Esophagus muscularis mucosa (tissue), 4 donors: Measurements from ENCODE around the gene FKBP1A. TPM values are rescaled to one million over a fixed set of nuclear protein-coding genes. Genes with fewer than 3 reads are reported as not detected.

Source experiments
- DNase-seq: peaks from one replicate; pipeline ENCODE4 v3.0.0-alpha.2; 2017; ENCODE audit errors: extremely low spot score
- H3K27ac ChIP-seq, 4 donors: fragments of 200-600 bp; sonication (generic); replicated peaks in 1 of 4; 1 replicate in 3 of 4; 2 replicates in 1 of 4; pipeline ENCODE4 v1.5.1; 2016 to 2019; ENCODE audit warnings: mild to moderate bottlenecking in 1 of 4
- H3K27me3 ChIP-seq, 4 donors: fragments of 200-600 bp; sonication (generic); one replicate each; pipeline versions ENCODE4 v1.5.1 to v1.6.0; 2016 to 2019
- H3K36me3 ChIP-seq, 4 donors: fragments of 200-600 bp; sonication (generic); one replicate each; pipeline ENCODE4 v1.5.1; 2016 to 2019
- H3K4me1 ChIP-seq, 4 donors: fragments of 200-600 bp; sonication (generic); one replicate each; pipeline ENCODE4 v1.5.1; 2016 to 2019
- H3K4me3 ChIP-seq, 4 donors: fragments of 200-600 bp; sonication (generic); 1 replicate in 2 of 4; 2 replicates in 2 of 4; pipeline ENCODE4 v1.5.1; 2016 to 2019; ENCODE audit warnings: mild to moderate bottlenecking in 4 of 4, moderate library complexity in 1 of 4
- H3K9me3 ChIP-seq, 4 donors: fragments of 200-600 bp; sonication (generic); 1 replicate in 3 of 4; 2 replicates in 1 of 4; pipeline ENCODE4 v1.5.1; 2016 to 2019
- EP300 ChIP-seq: sonication (generic); formaldehyde crosslinking; IDR thresholded peaks from one replicate; pipeline ENCODE4 v1.6.1; 2017; ENCODE audit warnings: antibody characterized with exemption
- POLR2A ChIP-seq: fragments of 450-650 bp; IDR thresholded peaks from one replicate; pipeline ENCODE4 v1.6.1; 2017; ENCODE audit warnings: antibody characterized with exemption, moderate library complexity, mild to moderate bottlenecking, low read depth
- POLR2AphosphoS5 ChIP-seq, 2 donors: sonication (generic); formaldehyde crosslinking; IDR thresholded peaks; one replicate each; pipeline ENCODE4 v1.6.1; 2017; ENCODE audit warnings: antibody characterized with exemption in 2 of 2
- WGBS: methylation state at CpG from one replicate; pipeline ENCODE4 v1.1.5; 2018; 5-methylcytosine and 5-hydroxymethylcytosine counted together
- intact Hi-C: fragments of 100-400 bp; cut with DNase I; formaldehyde crosslinking; loops from one replicate; pipeline ENCODE4 v1.15.1; 2023
- total RNA-seq, 4 donors: library from RNA; depleted of rRNA; stranded (reverse); fragments of >200 nt; gene quantifications; one replicate each; pipeline versions ENCODE4 v1.1.0 to v1.2.1, GENCODE V29; 2016
- TF ChIP-seq, protein P1 (sequence below), 3 experiments: fragments of 200-600 bp in 2 of 3; fragments of 450-650 bp in 1 of 3; sonication (generic) in 2 of 3; IDR thresholded peaks; one replicate each; pipeline ENCODE4 v1.5.1; 2017 to 2019; ENCODE audit warnings: antibody characterized with exemption in 3 of 3, mild to moderate bottlenecking in 2 of 3, moderate library complexity in 1 of 3

The FKBP1A gene
- total RNA-seq, 4 donors from 2014 or later = 84.3 to 99.2 (median 89.8) TPM

- Histone ChIP-seq H3K36me3 (peaks cover 5 to 56% (median 39%) of the 10 kb centered on the region in 4 donors), H3K4me1 (peaks cover 59 to 77% (median 71%) of the 10 kb centered on the region in 4 donors), H3K27ac (peak overlapping the region; percentile 41 to 63 (median 60)), H3K4me3 (no peak overlapping the region), H3K27me3 (no peaks in the 10 kb centered on the region), H3K9me3 (no peaks in the 10 kb centered on the region)
- intact Hi-C loops = loop anchor here (5.0 kb wide), 1 partner anchor 35 kb away; no protein-coding TSS in a partner anchor
- WGBS = 95% methylated on average over 5 of the region's 5 CpGs
- DNase-seq = peak; percentile 47
- TF ChIP-seq POLR2AphosphoS5 (IDR thresholded peaks at IDR 0.05) = no peak
- TF ChIP-seq POLR2A = no peak
- TF ChIP-seq, protein P1, sequence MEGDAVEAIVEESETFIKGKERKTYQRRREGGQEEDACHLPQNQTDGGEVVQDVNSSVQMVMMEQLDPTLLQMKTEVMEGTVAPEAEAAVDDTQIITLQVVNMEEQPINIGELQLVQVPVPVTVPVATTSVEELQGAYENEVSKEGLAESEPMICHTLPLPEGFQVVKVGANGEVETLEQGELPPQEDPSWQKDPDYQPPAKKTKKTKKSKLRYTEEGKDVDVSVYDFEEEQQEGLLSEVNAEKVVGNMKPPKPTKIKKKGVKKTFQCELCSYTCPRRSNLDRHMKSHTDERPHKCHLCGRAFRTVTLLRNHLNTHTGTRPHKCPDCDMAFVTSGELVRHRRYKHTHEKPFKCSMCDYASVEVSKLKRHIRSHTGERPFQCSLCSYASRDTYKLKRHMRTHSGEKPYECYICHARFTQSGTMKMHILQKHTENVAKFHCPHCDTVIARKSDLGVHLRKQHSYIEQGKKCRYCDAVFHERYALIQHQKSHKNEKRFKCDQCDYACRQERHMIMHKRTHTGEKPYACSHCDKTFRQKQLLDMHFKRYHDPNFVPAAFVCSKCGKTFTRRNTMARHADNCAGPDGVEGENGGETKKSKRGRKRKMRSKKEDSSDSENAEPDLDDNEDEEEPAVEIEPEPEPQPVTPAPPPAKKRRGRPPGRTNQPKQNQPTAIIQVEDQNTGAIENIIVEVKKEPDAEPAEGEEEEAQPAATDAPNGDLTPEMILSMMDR (IDR thresholded peaks at IDR 0.05) = no peak
- TF ChIP-seq EP300 = no peak
Measured at GRCh38 chr20:1371830-1372539, 20.9 kb downstream of the FKBP1A start.

DNA sequence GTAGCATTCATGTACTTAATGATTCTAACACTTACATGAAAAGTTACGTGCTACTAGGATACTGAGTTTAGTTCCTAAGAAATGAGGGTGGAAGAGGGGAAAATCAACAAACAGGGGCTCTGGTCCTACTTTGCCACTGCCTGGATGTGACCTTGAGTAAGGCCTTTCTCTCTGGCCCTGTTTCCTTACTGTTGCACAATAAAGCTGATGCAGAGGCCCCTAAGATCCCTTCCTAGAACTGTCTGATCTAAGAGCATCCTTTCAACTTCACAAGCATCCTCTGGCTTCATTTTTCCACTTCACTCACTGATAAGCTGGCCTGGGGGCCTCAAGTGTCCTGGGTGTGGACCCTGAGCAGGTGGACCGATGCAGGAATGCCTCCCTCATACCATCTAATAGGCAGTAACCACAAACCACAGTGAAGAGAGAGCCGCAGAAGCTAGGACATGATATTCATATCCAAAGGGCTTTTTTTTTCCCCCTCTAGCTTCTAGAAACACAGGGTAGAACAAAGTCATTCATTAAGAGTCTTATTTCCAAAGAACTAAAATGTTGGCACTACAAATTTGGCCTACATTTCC, 21.6 kb downstream of the FKBP1A start:
- H3K9me3 ChIP-seq = no peaks in the 10 kb centered on the region
- H3K27ac ChIP-seq = peak overlapping the region; percentile 41 to 63 (median 60)
- peaks cover 52 to 70% (median 64%) of the 10 kb centered on the region in 4 donors for H3K4me1 ChIP-seq
- H3K27me3 ChIP-seq = no peaks in the 10 kb centered on the region
- no peak for DNase-seq
- TF ChIP-seq, protein P1 (IDR thresholded peaks at IDR 0.05) = no peak
- no peak for TF ChIP-seq POLR2AphosphoS5 (IDR thresholded peaks at IDR 0.05)
- no peak for TF ChIP-seq EP300
- TF ChIP-seq POLR2A = no peak
- peaks cover 5 to 58% (median 40%) of the 10 kb centered on the region in 4 donors for H3K36me3 ChIP-seq
- no peak overlapping the region for H3K4me3 ChIP-seq
- intact Hi-C loops = loop anchor here (5.0 kb wide), 1 partner anchor 34 kb away; no protein-coding TSS in a partner anchor
- 72% methylated on average over 3 of the region's 3 CpGs for whole genome bisulfite sequencing

DNA sequence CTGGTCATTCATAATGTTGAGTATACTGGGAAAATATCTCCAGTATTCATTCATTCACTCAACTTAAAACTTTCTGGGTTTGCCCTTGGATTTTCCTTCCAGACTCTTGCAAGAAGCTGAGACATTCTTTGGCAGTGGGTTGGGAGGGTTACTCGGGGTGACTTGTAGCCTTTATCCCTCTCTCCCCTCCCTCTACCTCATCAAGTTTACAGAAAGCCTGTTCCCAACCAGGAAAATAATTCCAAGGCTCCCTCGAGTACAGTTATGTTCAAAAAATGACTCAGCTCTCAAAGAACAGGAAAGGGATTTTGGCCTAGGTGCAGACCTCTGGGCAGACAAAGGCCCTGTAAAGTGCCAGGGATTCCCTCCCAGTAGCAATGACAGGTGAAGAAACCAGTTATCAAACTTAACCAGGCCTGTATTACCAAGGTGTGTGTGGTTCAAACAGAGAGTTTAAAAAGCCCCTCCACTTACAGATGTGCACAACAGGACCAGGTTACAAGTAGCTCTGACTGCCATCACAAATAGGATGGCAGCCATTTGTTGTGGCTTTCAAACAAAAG, 22.2 kb downstream of the FKBP1A start:
- H3K4me3 ChIP-seq = no peak overlapping the region
- no peaks in the 10 kb centered on the region for H3K9me3 ChIP-seq
- peak overlapping the region; percentile 41 to 63 (median 60) for H3K27ac ChIP-seq
- no peaks in the 10 kb centered on the region for H3K27me3 ChIP-seq
- peaks cover 46 to 63% (median 58%) of the 10 kb centered on the region in 4 donors for H3K4me1 ChIP-seq
- peaks cover 5 to 62% (median 40%) of the 10 kb centered on the region in 4 donors for H3K36me3 ChIP-seq
- TF ChIP-seq EP300 = no peak
- no peak for TF ChIP-seq POLR2A
- peak in 1 of 2 donors; percentile 8 for TF ChIP-seq POLR2AphosphoS5 (IDR thresholded peaks at IDR 0.05)
- TF ChIP-seq, protein P1 (IDR thresholded peaks at IDR 0.05) = no peak
- 17% methylated on average over 2 of the region's 2 CpGs for WGBS
- intact Hi-C loops = loop anchor here (5.0 kb wide), 1 partner anchor 33 kb away; no protein-coding TSS in a partner anchor
- DNase-seq = peak; percentile 91

DNA sequence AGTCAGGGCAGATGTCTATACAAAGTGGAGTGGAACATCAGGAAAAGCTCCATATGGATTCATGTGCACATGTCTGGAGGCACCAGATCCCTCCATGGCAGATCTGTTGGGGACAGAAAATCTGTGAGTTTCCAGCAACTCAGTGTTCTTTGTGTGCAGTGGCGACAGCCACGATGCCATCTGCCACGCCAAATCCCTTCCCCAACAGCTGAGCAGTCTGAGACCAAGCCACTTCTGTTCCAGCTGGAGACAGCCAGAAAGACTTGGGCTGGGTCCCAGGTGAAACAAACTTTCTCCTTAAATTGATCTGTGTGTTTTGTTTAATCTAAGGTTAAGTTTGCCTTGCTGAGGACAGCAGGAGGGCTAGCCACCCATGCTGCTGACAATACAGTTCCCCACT, 22.9 kb downstream of the FKBP1A start:
- 76% methylated on average over 3 of the region's 3 CpGs for WGBS

More for the DNA sequence above, 22.9 kb downstream of the FKBP1A start:
- intact Hi-C loops = loop anchor here (5.0 kb wide), 1 partner anchor 33 kb away; no protein-coding TSS in a partner anchor
- DNase-seq = peak; percentile 45
- Histone ChIP-seq H3K9me3 (no peaks in the 10 kb centered on the region), H3K36me3 (peaks cover 5 to 63% (median 40%) of the 10 kb centered on the region in 4 donors), H3K27ac (peak overlapping the region; percentile 32 to 60 (median 50)), H3K27me3 (no peaks in the 10 kb centered on the region), H3K4me3 (no peak overlapping the region), H3K4me1 (peaks cover 39 to 57% (median 51%) of the 10 kb centered on the region in 4 donors)
- TF ChIP-seq, protein P1 (IDR thresholded peaks at IDR 0.05) = no peak
- no peak for TF ChIP-seq POLR2A
- TF ChIP-seq POLR2AphosphoS5 (IDR thresholded peaks at IDR 0.05) = no peak
- no peak for TF ChIP-seq EP300
